Loucy (cell line): ENCODE measurements around the gene ZNF644.

Experiments used
- CTCF ChIP-seq: fragments of 200-600 bp; sonication (generic); conservative IDR thresholded peaks from 2 replicates; pipeline ENCODE4 v1.5.1; 2014; ENCODE audit warnings: mild to moderate bottlenecking, antibody characterized with exemption, low read length
- EZH2phosphoT487 ChIP-seq: fragments of 200-600 bp; IDR thresholded peaks from 2 replicates; pipeline ENCODE4 v1.6.1; 2018; ENCODE audit warnings: antibody characterized with exemption, mild to moderate bottlenecking, moderate library complexity, borderline replicate concordance

GRCh38 chr1:91070298-91070697 is 48.5 kb upstream of the ZNF644 start:
- TF ChIP-seq CTCF (no peak), EZH2phosphoT487 (no peak)
